Natural killer cell treated with Interleukin-12 subunit alpha and Interleukin-12 subunit beta and Interleukin-15 and Interleukin-18, amount 100 ng/mL, for 72 hours (primary cell): ENCODE results near the gene C8A. TPM values are rescaled to one million over a fixed set of nuclear protein-coding genes. Genes with fewer than 3 reads are reported as not detected.

ENCODE experiments used
- ATAC-seq, 2 donors: fragments of 150-1000 bp; cut with Tn5 transposase in 1 of 2; sonication (Bioruptor Pico), chemical (Tn5 transposase) in 1 of 2; 2 replicates each; pipeline ENCODE4 v1.10.0; 2021
- DNase-seq: peaks from one replicate; pipeline ENCODE4 v3.0.0; 2022; ENCODE audit warnings: low spot score
- H3K27ac Mint-ChIP-seq, 2 donors: 1 replicate in 1 of 2; 2 replicates in 1 of 2; pipeline ENCODE4 v1.8.0; 2022; ENCODE audit warnings: mixed read lengths in 2 of 2, mild to moderate bottlenecking in 1 of 2, moderate library complexity in 1 of 2
- H3K27me3 Mint-ChIP-seq, 2 donors: 1 replicate in 1 of 2; 2 replicates in 1 of 2; pipeline ENCODE4 v1.8.0; 2022; ENCODE audit warnings: mixed read lengths in 2 of 2
- H3K36me3 Mint-ChIP-seq: one replicate; pipeline ENCODE4 v1.8.0; 2022; ENCODE audit warnings: mixed read lengths
- H3K4me1 Mint-ChIP-seq, 2 donors: 1 replicate in 1 of 2; 2 replicates in 1 of 2; pipeline ENCODE4 v1.8.0; 2022; ENCODE audit warnings: low read depth in 2 of 2, mixed read lengths in 2 of 2, mild to moderate bottlenecking in 1 of 2
- H3K4me3 Mint-ChIP-seq: one replicate; pipeline ENCODE4 v1.8.0; 2022; ENCODE audit warnings: mixed read lengths
- H3K9me3 Mint-ChIP-seq: 2 replicates; pipeline ENCODE4 v1.8.0; 2022; ENCODE audit warnings: mixed read lengths
- total RNA-seq, 2 donors: library from RNA; stranded (reverse); gene quantifications; one replicate each; pipeline ENCODE4 v1.2.3, GENCODE V29; 2022

C8A gene
- total RNA-seq, 2 donors from 2014 or later: not detected

DNA sequence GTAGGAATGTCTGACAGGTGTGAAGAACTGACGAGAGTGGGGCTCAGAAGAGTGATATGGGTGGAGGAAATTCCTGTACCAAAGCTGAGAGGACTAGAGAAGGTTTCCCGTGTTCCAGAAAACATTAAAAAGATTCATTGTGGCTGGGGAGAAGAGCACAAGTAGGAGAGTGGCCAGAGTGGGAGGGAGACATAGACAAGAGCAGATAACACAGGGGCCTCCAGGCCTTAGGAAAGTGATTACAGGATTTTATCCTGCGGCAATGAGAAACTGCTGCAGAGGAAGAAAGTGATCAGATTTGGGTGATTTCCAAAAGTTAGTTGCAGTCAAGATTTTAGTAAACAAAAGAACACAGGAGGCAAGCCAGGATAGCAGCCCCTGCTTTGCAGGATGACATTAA is 103.3 kb downstream of the C8A start:
- Mint-ChIP-seq H3K4me1 (peaks cover 0 to 9% of the 10 kb centered on the region in 2 donors), H3K27me3 (peaks cover 12 to 15% of the 10 kb centered on the region in 2 donors), H3K36me3 (no peaks in the 10 kb centered on the region), H3K4me3 (no peak overlapping the region), H3K9me3 (peaks cover 4% of the 10 kb centered on the region), H3K27ac (no peak overlapping the region)
- DNase-seq (no peak), ATAC-seq (no peak)

DNA sequence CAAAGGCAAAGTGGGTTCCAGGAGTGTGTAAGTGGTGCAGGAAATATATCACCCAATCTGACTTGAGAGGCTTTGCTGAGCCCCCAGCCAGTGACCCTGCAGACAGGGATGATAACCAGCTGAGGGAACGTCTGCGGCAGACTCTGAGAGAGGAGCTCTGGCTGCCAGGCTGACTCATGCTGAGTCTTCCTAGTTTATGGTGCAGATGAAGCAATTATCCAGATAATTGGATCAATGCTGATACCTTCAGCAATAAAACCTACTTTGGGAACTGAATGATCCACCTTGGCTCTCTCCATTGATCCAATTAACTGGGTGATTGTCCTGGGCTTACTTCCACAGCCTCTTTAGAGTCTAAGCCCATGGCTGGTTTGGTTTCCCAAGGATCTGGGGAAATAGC is 103.9 kb downstream of the C8A start:
- peaks cover 4% of the 10 kb centered on the region for H3K9me3 Mint-ChIP-seq
- H3K36me3 Mint-ChIP-seq: no peaks in the 10 kb centered on the region
- ATAC-seq (no peak), DNase-seq (no peak)
- no peak overlapping the region for H3K4me3 Mint-ChIP-seq
- H3K27ac Mint-ChIP-seq: no peak overlapping the region
- H3K4me1 Mint-ChIP-seq: peaks cover 0 to 9% of the 10 kb centered on the region in 2 donors
- H3K27me3 Mint-ChIP-seq: peaks cover 11 to 15% of the 10 kb centered on the region in 2 donors

DNA sequence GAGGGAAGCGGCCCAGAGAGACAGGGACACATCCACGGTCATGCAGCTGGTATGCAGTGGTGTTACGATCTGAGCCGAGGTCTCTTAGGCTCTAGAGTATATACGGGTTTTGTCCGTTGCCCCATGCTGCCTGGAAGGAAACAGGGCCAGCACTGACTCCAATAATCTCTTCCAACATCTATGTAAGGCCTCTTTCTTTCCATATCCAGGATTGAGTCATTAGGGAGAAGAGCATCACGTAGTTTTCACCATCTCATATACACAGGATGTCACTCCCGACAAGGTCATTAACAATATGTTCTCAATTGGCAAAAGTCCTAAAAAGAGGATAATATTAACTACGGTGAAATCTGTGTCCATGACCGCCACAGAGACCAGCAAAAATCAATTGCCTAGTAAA is 106.8 kb downstream of the C8A start:
- DNase-seq (no peak), ATAC-seq (peak in 1 of 2 donors; percentile 20)
- Mint-ChIP-seq H3K36me3 (no peaks in the 10 kb centered on the region), H3K27me3 (peaks cover 14 to 28% of the 10 kb centered on the region in 2 donors), H3K27ac (no peak overlapping the region), H3K4me1 (peaks cover 0 to 3% of the 10 kb centered on the region in 2 donors), H3K9me3 (peaks cover 4% of the 10 kb centered on the region), H3K4me3 (no peak overlapping the region)

DNA sequence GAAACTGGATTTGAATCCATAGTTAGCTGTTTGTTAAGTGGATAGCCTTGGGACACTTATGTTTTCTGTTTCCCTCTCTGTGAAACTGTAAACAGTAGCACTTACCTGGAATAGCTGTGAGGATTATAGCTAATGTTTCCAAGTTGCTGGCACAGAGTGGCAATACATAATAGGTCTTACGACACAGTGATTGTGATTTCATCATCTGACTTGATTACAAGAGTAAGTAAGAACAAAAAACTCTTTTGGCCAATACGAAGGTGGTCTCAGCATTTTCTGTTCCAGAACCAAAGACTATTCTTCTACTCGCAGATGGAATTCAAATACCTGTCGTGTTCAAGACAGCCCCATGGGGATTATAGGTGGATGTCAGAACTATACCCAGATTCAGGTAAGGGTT is 109.1 kb downstream of the C8A start:
- Mint-ChIP-seq H3K36me3 (no peaks in the 10 kb centered on the region), H3K27me3 (peaks cover 8 to 20% of the 10 kb centered on the region in 2 donors), H3K4me3 (no peak overlapping the region), H3K9me3 (no peaks in the 10 kb centered on the region), H3K4me1 (peaks cover 0 to 9% of the 10 kb centered on the region in 2 donors), H3K27ac (no peak overlapping the region)
- ATAC-seq (no peak), DNase-seq (no peak)

DNA sequence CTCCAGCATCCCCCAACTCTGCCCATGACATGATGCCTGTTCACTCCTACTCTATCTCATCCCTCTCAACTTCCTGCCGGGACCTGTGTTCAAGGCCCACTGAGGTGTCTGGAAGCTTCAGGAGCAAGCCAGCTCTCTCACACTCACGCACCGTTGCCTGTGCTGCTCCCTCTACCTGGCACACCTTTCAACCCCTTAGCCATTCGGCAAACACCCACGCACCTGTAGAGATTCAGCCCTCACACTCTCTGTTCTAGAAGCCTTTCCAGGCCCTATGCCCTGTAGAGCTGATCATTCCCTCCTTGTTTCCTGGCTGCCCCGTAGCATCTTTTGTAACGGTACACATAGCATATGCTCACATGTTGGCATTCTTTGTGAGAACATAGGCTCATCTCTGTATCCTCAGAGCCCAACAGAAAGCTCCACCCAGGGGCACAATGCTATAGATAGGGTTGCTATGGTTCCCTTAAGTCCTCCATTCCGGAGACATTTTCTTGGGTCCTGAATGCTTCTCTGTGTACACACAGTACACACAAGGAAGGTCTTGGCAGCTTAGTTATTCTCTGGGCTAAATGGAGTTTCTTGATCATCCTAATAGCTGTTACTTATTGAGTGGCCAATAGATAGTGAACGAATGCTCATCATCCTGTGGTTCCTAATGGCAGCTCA is 109.9 kb downstream of the C8A start:
- no peak for DNase-seq
- peak in 1 of 2 donors; percentile 31 for ATAC-seq
- Mint-ChIP-seq H3K27ac (peak overlapping the region in 1 of 2 donors; percentile 1), H3K4me3 (no peak overlapping the region), H3K9me3 (no peaks in the 10 kb centered on the region), H3K4me1 (peaks cover 0 to 7% of the 10 kb centered on the region in 2 donors), H3K27me3 (peaks cover 8 to 20% of the 10 kb centered on the region in 2 donors), H3K36me3 (no peaks in the 10 kb centered on the region)

DNA sequence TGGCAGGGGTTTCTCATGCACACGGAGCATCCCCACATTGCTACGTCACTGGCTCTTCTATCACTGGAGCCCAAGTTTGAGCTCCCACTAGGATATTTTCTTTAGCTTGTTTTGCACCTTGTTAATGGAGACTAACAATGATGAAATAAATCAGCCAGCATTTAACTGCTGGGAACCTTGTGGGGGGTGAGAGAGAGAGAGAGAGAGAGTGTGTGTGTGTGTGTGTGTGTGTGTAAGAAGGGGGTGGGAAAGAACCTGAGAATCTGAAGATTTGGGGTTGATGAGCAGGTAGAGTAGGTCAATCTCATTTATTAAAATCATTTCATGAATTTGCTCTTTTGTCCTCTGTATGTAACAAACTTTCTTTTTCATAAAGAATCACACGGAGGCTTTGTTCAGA is 110.6 kb downstream of the C8A start:
- Mint-ChIP-seq H3K27me3 (peaks cover 10 to 22% of the 10 kb centered on the region in 2 donors), H3K27ac (no peak overlapping the region), H3K4me3 (no peak overlapping the region), H3K4me1 (peaks cover 0 to 7% of the 10 kb centered on the region in 2 donors), H3K9me3 (no peaks in the 10 kb centered on the region), H3K36me3 (no peaks in the 10 kb centered on the region)
- ATAC-seq: no peak
- no peak for DNase-seq

DNA sequence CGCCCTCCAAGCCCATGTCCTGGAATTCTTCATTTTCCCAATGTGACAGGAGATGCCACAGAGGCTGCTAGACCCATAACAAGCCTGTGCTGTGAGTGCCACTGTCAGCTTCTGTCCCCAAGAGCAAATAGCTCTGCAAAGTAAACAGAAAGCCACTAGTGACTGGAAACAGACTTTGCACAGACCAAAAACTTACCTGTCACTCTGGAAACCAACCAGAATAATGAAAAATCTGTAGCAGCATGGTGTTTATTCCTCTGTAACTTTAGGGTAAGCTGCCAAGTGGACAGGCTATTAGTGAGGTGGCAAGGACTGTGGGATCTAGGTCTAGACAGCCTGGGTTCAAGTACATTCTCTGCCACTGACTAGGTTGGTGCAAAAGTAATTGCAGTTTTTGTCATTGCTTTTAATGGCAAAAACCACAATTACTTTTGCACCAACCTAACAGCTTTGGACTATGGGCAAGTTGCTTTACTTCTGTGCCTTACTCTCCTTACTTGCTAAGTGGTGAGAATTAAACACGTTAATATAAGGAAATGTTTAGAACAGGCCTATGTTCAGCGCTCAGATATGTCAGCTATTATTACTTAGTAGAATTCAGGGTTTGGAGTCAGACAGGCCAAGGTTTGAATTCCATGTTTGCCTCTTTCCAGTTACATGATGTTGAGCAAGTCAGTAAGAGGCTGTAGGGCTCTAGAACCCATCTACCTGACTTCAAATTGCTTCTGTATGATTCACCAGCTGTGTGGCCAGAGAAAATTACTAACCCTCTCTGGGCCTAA is 111.5 kb downstream of the C8A start, which contains the start of gene C8B:
C8B (minus strand) TSS at position 100 of the 782 bp plus-strand sequence; CDS start at position 33, 67 bp downstream.
- Mint-ChIP-seq H3K36me3 (no peaks in the 10 kb centered on the region), H3K4me1 (peaks cover 0 to 7% of the 10 kb centered on the region in 2 donors), H3K4me3 (no peak within 1 kb of the TSS), H3K27ac (no peak within 1 kb of the TSS), H3K9me3 (no peaks in the 10 kb centered on the region), H3K27me3 (peaks cover 8 to 18% of the 10 kb centered on the region in 2 donors)
- DNase-seq: no peak
- no peak for ATAC-seq

DNA sequence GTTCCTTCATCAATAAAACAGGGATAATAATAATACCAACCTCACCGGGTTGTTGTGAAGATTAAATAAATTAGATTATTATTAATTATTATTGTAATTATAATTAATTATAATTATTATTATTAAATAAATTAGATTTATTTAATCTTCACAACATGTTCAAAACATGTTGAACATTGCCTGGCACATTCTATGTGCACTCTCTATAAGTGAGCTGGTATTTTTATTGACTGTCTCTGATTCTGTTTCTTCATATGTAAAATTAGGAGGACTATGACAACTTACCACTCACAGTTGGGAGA is 112.1 kb downstream of the C8A start:
- Mint-ChIP-seq H3K36me3 (no peaks in the 10 kb centered on the region), H3K27me3 (peaks cover 8 to 18% of the 10 kb centered on the region in 2 donors), H3K4me3 (no peak overlapping the region), H3K4me1 (peaks cover 0 to 7% of the 10 kb centered on the region in 2 donors), H3K27ac (no peak overlapping the region), H3K9me3 (no peaks in the 10 kb centered on the region)
- no peak for ATAC-seq
- DNase-seq: no peak

DNA sequence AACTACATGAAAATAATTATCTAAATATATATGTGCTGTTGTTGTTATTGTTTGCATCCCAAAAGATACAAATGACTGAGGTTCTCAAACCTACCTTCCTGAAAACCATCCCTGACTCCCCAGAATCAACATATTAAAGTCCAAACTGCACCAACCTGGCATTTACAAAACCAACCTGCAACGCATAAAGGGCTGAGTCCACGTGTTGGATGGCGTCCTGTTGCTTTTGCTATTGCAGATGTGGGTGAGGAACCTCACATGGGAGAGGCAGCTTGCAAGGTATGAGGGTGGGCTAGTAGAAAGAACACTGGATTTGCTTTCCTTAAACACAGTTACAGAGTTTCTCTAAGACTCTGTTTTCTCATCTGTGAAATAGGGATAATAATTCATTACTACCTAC is 112.8 kb downstream of the C8A start:
- Mint-ChIP-seq H3K27ac (no peak overlapping the region), H3K27me3 (peaks cover 8 to 18% of the 10 kb centered on the region in 2 donors), H3K4me1 (peaks cover 0 to 7% of the 10 kb centered on the region in 2 donors), H3K9me3 (no peaks in the 10 kb centered on the region), H3K4me3 (no peak overlapping the region), H3K36me3 (no peaks in the 10 kb centered on the region)
- no peak for ATAC-seq
- no peak for DNase-seq

Other genes starting within 250 kb of the C8A start
- under 1 TPM in 1 of 2 donors, not detected in 1; 0.05 TPM for gene PRKAA2, start 209.5 kb upstream of the C8A start, total RNA-seq
- not detected for gene FYB2, start 35.4 kb upstream of the C8A start, total RNA-seq
- gene C8B, start 111.2 kb downstream of the C8A start, total RNA-seq: under 1 TPM in 1 of 2 donors, not detected in 1; 0.40 TPM